B cell (primary cell): Measurements from ENCODE around the gene SNX22. TPM values are rescaled to one million over a fixed set of nuclear protein-coding genes. Genes with fewer than 3 reads are reported as not detected.

Experiments used
- ATAC-seq: fragments of 200-7000 bp; cut with Tn5 transposase; one replicate; pipeline ENCODE4 v1.10.0; 2021; ENCODE audit warnings: low read depth, mild to moderate bottlenecking, moderate number of reproducible peaks, moderate library complexity
- CTCF ChIA-PET: fragments of 350-600 bp; sonication (Branson Sonifier 250); formaldehyde crosslinking; loops from one replicate; lab custom pipeline; 2021; ENCODE audit warnings: antibody characterized with exemption, inconsistent platforms; lab: Charles Lee
- POLR2A ChIA-PET: fragments of 350-600 bp; sonication (Branson Sonifier 250); formaldehyde crosslinking; loops from one replicate; lab custom pipeline; 2021; ENCODE audit warnings: antibody characterized with exemption; lab: Charles Lee
- DNase-seq: peaks from one replicate; pipeline ENCODE4 v3.0.0; 2013
- H2AFZ ChIP-seq: 2 replicates; pipeline ENCODE4 v1.6.1; 2012; ENCODE audit warnings: mild to moderate bottlenecking, low read depth, low read length; ENCODE audit not compliant: insufficient read depth, poor library complexity, severe bottlenecking
- H3K27ac ChIP-seq, 2 donors: 1 replicate in 1 of 2; 2 replicates in 1 of 2; pipeline ENCODE4 v1.5.1; 2012 to 2013; ENCODE audit warnings: low read length in 2 of 2, mild to moderate bottlenecking in 2 of 2, moderate library complexity in 1 of 2
- H3K27me3 ChIP-seq, 4 experiments: fragments of 200-600 bp in 1 of 4; sonication (generic) in 1 of 4; replicated peaks in 1 of 4; 1 replicate in 2 of 4; 2 replicates in 2 of 4; pipeline versions ENCODE4 v1.6.1 to v1.7.0; 2013 to 2016; ENCODE audit warnings: low read length in 3 of 4, mild to moderate bottlenecking in 2 of 4, mixed read lengths in 1 of 4, moderate library complexity in 1 of 4; ENCODE audit not compliant: insufficient read depth in 4 of 4, control insufficient read depth in 3 of 4; ENCODE audit errors: control extremely low read depth in 1 of 4
- H3K36me3 ChIP-seq, 2 experiments: replicated peaks in 1 of 2; 1 replicate in 1 of 2; 2 replicates in 1 of 2; pipeline versions ENCODE4 v1.6.1 to v1.7.1; 2013; ENCODE audit warnings: low read length in 1 of 2; ENCODE audit not compliant: insufficient read depth in 2 of 2, control insufficient read depth in 1 of 2; ENCODE audit errors: control extremely low read depth in 1 of 2, extremely low read depth in 1 of 2
- H3K4me1 ChIP-seq, 2 donors: fragments of 200-600 bp in 1 of 2; sonication (generic) in 1 of 2; 1 replicate in 1 of 2; 2 replicates in 1 of 2; pipeline versions ENCODE4 v1.5.1 to v1.6.1; 2013 to 2017; ENCODE audit warnings: low read length in 2 of 2; ENCODE audit not compliant: control insufficient read depth in 2 of 2, insufficient read depth in 2 of 2
- H3K4me2 ChIP-seq: replicated peaks from 2 replicates; pipeline ENCODE3; 2012; ENCODE audit warnings: mild to moderate bottlenecking, low read depth, low read length; ENCODE audit not compliant: poor library complexity, severe bottlenecking
- H3K4me3 ChIP-seq, 5 experiments: fragments of 200-600 bp in 1 of 5; sonication (generic) in 1 of 5; 1 replicate in 3 of 5; 2 replicates in 2 of 5; pipeline versions ENCODE4 v1.5.1 to v1.7.0; 2011 to 2016; ENCODE audit warnings: low read length in 4 of 5, mild to moderate bottlenecking in 4 of 5, low read depth in 2 of 5, control low read depth in 1 of 5, moderate library complexity in 1 of 5; ENCODE audit not compliant: insufficient read depth in 1 of 5; ENCODE audit errors: control extremely low read depth in 1 of 5, extremely low read depth in 1 of 5
- H3K79me2 ChIP-seq: fragments of 200-600 bp; sonication (generic); one replicate; pipeline ENCODE4 v1.6.0; 2016; ENCODE audit warnings: low read length; ENCODE audit not compliant: control insufficient read depth, insufficient read depth
- H3K9ac ChIP-seq: fragments of 200-600 bp; sonication (generic); 2 replicates; pipeline ENCODE4 v1.6.1; 2017; ENCODE audit warnings: mild to moderate bottlenecking, low read length, moderate library complexity
- H3K9me3 ChIP-seq, 3 donors: one replicate each; pipeline versions ENCODE4 v1.6.1 to v1.7.1; 2013; ENCODE audit warnings: low read length in 2 of 3; ENCODE audit not compliant: control insufficient read depth in 2 of 3, insufficient read depth in 1 of 3; ENCODE audit errors: control extremely low read depth in 1 of 3
- H4K20me1 ChIP-seq: 2 replicates; pipeline ENCODE4 v1.6.0; 2012; ENCODE audit warnings: mild to moderate bottlenecking, low read length; ENCODE audit not compliant: insufficient read depth, control insufficient read depth, poor library complexity, severe bottlenecking
- H3K27ac Mint-ChIP-seq: one replicate; pipeline ENCODE4 v1.8.0; 2021; ENCODE audit warnings: mixed read lengths
- H3K27me3 Mint-ChIP-seq: one replicate; pipeline ENCODE4 v1.8.0; 2021; ENCODE audit warnings: mixed read lengths
- H3K4me1 Mint-ChIP-seq: one replicate; pipeline ENCODE4 v1.8.0; 2021; ENCODE audit warnings: mixed read lengths
- H3K4me3 Mint-ChIP-seq: one replicate; pipeline ENCODE4 v1.8.0; 2021; ENCODE audit warnings: mixed read lengths
- H3K9me3 Mint-ChIP-seq: one replicate; pipeline ENCODE4 v1.8.0; 2022; ENCODE audit warnings: mixed read lengths; ENCODE audit not compliant: insufficient read depth
- EZH2 ChIP-seq: IDR thresholded peaks from 2 replicates; pipeline ENCODE4 v1.6.1; 2012; ENCODE audit warnings: borderline replicate concordance, low read depth, mild to moderate bottlenecking, moderate library complexity, low read length; ENCODE audit not compliant: insufficient read depth, poor library complexity, severe bottlenecking
- WGBS: methylation state at CpG from one replicate; pipeline ENCODE4 v1.1.5; 2013; ENCODE audit warnings: missing lambda C conversion rate; ENCODE audit not compliant: insufficient coverage; 5-methylcytosine and 5-hydroxymethylcytosine counted together
- intact Hi-C: fragments of 100-400 bp; cut with micrococcal nuclease; formaldehyde crosslinking; loops from one replicate; pipeline ENCODE4 v1.10.0; 2022
- polyA plus RNA-seq: library from polyadenylated mRNA; depleted of rRNA; stranded (reverse); fragments of >200 nt; gene quantifications from 2 replicates; pipeline ENCODE4 v1.2.3, GENCODE V29; 2012
- total RNA-seq, 2 donors: library from RNA; stranded (reverse); fragments of 120-200 nt in 1 of 2; gene quantifications; 1 replicate in 1 of 2; 2 replicates in 1 of 2; pipeline versions ENCODE4 v1.2.3 to v1.2.4, GENCODE V29; 2013 to 2022
- TF ChIP-seq, protein P1 (sequence below): fragments of 200-600 bp; IDR thresholded peaks from one replicate; pipeline ENCODE4 v1.8.0; 2022; ENCODE audit warnings: antibody characterized with exemption, mild to moderate bottlenecking

The SNX22 gene
- total and polyA plus RNA-seq, 2 donors (not counting 1 experiment from before 2014, with no cell fraction given) = 44.9 to 305 TPM

DNA sequence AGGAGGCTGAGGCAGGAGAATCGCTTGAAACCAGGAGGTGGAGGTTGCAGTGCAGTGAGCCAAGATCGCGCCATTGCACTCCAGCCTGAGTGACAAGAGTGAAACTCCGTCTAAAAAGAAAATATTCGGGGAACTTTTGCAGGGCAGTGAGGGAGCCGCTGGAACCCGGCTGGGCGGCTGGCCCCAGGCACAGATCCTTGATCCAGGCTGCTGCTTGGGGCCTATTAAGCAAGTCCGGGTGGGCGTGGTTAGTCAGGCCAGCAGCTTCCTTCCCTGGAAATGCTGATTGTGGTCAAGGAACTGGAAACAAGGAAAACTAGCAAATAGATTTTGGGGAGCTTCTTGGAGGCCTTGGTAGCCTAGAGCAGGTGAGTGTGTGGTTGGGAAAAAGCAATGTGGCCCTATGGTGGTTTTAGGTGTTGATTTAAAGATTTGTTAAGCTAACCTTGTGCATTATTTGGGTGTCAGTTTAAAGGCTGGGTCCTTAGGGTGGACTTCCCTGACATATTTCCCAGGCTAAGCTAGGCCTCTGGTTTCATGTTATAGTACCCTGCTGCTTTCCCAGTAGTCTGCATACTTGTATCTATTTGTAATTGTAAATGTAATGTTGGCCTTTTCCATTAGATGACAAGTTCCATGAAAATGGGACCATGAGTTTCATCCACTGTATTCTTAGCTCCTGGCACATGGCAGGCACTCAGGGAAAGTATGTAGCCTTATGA is 17.7 kb upstream of the SNX22 start:
- CTCF ChIA-PET = interaction anchor here (0.9 to 1.6 kb wide), 3 partner anchors 18 to 19 kb away, joined by 3 to 6 read pairs (median 3); partner anchors contain the start of gene SNX22

More for the DNA sequence above, 17.7 kb upstream of the SNX22 start:
- intact Hi-C loops = no loop called here
- no peak overlapping the region for H3K4me3 ChIP-seq
- no peaks in the 10 kb centered on the region for H3K27me3 ChIP-seq
- peaks cover 13 to 86% of the 10 kb centered on the region in 2 experiments for H3K36me3 ChIP-seq
- H3K27me3 Mint-ChIP-seq = no peaks in the 10 kb centered on the region
- H3K9me3 ChIP-seq = no peaks in the 10 kb centered on the region
- 100% methylated on average over 10 of the region's 10 CpGs for WGBS
- ATAC-seq = no peak
- DNase-seq = no peak
- H3K4me2 ChIP-seq = no peak overlapping the region
- no peak overlapping the region for H2AFZ ChIP-seq
- POLR2A ChIA-PET = interaction anchor here (1.5 kb wide), 1 partner anchor 20 kb away, joined by 4 read pairs; no protein-coding TSS in a partner anchor
- peaks cover 22% of the 10 kb centered on the region for H3K79me2 ChIP-seq
- no peak for TF ChIP-seq EZH2
- TF ChIP-seq, protein P1, sequence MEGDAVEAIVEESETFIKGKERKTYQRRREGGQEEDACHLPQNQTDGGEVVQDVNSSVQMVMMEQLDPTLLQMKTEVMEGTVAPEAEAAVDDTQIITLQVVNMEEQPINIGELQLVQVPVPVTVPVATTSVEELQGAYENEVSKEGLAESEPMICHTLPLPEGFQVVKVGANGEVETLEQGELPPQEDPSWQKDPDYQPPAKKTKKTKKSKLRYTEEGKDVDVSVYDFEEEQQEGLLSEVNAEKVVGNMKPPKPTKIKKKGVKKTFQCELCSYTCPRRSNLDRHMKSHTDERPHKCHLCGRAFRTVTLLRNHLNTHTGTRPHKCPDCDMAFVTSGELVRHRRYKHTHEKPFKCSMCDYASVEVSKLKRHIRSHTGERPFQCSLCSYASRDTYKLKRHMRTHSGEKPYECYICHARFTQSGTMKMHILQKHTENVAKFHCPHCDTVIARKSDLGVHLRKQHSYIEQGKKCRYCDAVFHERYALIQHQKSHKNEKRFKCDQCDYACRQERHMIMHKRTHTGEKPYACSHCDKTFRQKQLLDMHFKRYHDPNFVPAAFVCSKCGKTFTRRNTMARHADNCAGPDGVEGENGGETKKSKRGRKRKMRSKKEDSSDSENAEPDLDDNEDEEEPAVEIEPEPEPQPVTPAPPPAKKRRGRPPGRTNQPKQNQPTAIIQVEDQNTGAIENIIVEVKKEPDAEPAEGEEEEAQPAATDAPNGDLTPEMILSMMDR = no peak
- H3K4me1 Mint-ChIP-seq = peaks cover 19% of the 10 kb centered on the region
- no peaks in the 10 kb centered on the region for H3K9me3 Mint-ChIP-seq
- H3K27ac Mint-ChIP-seq = no peak overlapping the region
- H3K4me1 ChIP-seq = peaks cover 8 to 17% of the 10 kb centered on the region in 2 donors
- no peak overlapping the region for H3K27ac ChIP-seq
- H3K9ac ChIP-seq = no peak overlapping the region
- H4K20me1 ChIP-seq = peaks cover 30% of the 10 kb centered on the region
- no peak overlapping the region for H3K4me3 Mint-ChIP-seq
